ENCODE measurements around the gene KYAT1.
"Not testable (repeated sequence)": the region's sequence is repeated elsewhere in the genome, so short reads cannot be mapped to it uniquely, and the experiment has no call there.

The KYAT1 gene

DNA sequence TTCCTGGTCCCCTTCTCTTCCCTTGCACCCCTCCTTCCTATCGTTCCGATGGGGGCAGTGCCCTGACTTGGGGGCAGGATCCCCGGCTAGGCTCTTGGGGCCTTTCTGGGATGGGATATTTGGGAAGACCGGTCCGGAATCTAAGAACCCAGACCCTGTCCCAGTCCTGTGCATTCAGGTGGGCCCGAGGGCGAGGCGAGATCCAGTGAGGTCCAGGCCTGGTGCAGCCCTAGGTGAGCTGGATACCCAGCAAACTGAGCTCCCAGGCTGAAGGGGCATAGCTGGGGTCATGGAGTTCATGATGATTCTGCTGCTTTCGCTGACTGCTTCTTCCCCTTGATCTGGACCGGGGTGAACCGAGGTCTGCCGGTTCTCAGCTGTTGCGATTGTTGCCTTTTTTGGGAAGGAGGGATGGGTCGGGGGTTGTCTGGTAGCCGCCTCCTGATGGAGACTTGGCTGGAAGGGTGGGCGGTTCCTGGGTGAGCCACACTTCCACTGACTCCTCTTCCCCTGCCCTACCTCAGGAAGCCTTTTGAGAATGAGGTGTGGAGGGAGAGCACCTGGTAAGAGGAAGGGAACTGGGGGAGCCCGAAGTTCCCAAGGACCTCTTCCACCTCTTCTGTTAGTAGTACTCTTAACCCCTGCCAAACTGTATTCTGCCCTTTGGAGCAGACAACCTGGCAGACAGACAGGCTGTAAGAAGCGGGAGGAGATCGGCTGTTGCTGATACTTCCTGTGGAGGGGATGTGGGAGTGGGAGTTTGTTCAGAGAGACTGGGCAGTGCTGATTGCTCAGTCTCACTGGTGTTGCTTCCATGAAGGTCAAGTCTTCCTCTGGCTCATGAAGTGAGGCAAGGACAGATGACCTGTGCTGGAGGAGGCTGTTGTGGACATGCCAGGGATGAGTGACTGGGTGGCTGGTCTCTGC lies 1.2 kb upstream of the KYAT1 start:
- TF ChIP-seq, protein P1, sequence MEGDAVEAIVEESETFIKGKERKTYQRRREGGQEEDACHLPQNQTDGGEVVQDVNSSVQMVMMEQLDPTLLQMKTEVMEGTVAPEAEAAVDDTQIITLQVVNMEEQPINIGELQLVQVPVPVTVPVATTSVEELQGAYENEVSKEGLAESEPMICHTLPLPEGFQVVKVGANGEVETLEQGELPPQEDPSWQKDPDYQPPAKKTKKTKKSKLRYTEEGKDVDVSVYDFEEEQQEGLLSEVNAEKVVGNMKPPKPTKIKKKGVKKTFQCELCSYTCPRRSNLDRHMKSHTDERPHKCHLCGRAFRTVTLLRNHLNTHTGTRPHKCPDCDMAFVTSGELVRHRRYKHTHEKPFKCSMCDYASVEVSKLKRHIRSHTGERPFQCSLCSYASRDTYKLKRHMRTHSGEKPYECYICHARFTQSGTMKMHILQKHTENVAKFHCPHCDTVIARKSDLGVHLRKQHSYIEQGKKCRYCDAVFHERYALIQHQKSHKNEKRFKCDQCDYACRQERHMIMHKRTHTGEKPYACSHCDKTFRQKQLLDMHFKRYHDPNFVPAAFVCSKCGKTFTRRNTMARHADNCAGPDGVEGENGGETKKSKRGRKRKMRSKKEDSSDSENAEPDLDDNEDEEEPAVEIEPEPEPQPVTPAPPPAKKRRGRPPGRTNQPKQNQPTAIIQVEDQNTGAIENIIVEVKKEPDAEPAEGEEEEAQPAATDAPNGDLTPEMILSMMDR (IDR thresholded peaks at IDR 0.05; ENCODE audit: control extremely low read depth, extremely low read depth, low read depth, missing control alignments), result no peak
- ChIA-PET CTCF (interaction anchor here (1.3 to 2.2 kb wide), 2 partner anchors 65 to 542 kb away, joined by 3 to 4 read pairs; no protein-coding TSS in a partner anchor), POLR2A (no interaction called here)
- DNase-seq (ENCODE audit: extremely low spot score), result no peak

DNA sequence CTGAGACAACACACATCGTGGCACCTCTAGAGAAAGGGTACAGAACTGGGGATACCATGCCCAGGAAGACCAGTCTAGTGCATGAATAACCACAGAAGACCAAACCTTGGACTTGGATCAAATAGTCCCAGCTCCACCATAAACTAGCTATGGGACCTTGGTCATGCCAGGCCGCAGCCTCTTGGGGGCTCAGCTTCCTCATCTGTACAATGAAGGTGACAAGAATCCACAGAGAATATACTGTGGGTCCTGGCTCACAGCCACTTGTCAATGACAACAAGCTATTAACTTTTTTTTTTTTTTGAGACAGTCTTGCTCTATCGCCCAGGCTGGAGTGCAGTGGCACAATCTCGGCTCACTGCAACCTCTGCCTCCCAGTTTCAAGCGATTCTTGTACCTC lies 3.9 kb downstream of the KYAT1 start:
- ChIA-PET POLR2A (no interaction called here), CTCF (interaction anchor here (1.8 to 6.2 kb wide), 3 partner anchors 15 to 59 kb away, joined by 7 to 50 read pairs (median 15); partner anchors contain the start of gene ENDOG)
- DNase-seq (ENCODE audit: extremely low spot score), result no peak

DNA sequence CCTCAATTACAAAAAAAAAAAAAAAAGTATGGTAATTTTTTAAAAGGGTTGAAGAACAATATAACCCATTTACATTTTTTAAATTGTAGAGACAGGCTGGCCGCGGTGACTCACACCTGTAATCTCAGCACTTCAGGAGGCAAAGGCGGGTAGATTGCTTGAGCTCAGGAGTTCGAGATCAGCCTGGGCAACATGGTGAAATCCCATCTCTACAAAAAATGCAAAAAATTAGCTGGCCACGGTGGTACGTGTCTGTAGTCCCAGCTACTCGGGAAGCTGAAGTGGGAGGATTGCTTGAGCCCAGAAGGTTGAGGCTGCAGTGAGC lies 10.8 kb downstream of the KYAT1 start:
- ChIA-PET CTCF (interaction anchor here (1.4 to 1.8 kb wide), 2 partner anchors 9 to 58 kb away, joined by 5 to 9 read pairs; no protein-coding TSS in a partner anchor), POLR2A (interaction anchor here (0.5 kb wide), 1 partner anchor 22 kb away, joined by 3 read pairs; no protein-coding TSS in a partner anchor)
- not testable (repeated sequence) for DNase-seq (ENCODE audit: extremely low spot score)

More for the DNA sequence above, 3.9 kb downstream of the KYAT1 start:
- TF ChIP-seq, protein P1 (IDR thresholded peaks at IDR 0.05; ENCODE audit: control extremely low read depth, extremely low read depth, low read depth, missing control alignments), result no peak

DNA sequence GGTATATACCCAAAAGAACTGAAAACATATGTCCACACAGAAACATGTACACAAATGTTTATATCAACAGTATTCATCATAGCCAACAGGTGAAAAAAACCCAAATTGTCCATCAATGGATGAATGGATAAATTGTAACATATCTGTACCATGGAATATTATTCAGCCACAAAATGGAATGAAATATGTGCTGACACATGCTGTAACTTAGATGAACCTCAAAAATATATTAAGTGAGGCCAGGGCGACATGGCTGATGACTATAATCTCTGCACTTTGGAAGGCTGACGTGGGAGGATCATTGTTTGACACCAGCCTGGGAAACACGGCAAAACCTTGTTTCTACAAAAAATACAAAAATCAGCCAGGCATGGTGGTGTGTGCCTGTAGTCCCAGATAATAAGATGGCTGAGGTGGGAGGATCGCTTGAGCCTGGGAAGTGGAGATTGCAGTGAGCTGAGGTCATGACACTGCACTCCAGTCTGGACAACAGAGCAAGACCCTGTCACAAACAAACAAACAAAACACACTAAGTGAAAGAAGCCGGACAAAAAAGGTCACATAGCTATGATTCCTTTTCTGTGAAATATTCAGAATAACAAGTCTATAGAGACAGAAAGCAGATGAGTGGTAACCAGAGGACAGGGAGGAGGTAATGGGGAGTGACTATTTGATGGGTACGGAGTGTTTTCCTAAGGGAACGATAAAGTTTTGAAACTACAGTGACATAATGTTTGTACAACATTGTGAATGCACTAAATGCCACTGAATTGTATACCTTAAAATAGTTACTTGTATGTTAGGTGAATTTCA lies 11.4 kb downstream of the KYAT1 start:
- TF ChIP-seq, protein P1 (IDR thresholded peaks at IDR 0.05; ENCODE audit: control extremely low read depth, extremely low read depth, low read depth, missing control alignments), result no peak
- POLR2A ChIA-PET, result no interaction called here
- CTCF ChIA-PET, result interaction anchor here (1.4 to 1.8 kb wide), 2 partner anchors 9 to 58 kb away, joined by 5 to 9 read pairs; no protein-coding TSS in a partner anchor
- no peak for DNase-seq (ENCODE audit: extremely low spot score)

DNA sequence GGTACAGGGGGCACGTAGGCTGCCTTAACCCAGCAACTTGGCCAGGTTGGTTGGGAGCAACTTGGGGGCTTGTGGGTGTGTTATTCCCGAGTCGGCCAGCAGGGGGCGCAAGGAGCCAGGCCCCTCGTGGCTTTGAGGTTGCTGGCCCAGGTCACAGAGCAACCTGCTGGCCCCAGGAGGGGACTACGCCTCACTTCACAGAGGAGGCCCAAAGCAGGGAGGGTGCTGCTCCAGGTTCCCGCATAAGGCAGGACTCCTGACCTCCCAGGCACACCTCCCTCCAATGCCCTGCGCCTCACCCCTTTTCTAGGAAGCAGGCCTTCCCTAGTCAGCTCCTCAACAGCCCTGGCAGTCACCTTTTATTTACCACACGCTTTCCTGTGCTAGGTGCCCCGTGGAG lies 18.1 kb downstream of the KYAT1 start:
- DNase-seq (ENCODE audit: extremely low spot score), result peak; percentile 89
- TF ChIP-seq, protein P1 (IDR thresholded peaks at IDR 0.05; ENCODE audit: control extremely low read depth, extremely low read depth, low read depth, missing control alignments), result peak; percentile 97
- ChIA-PET CTCF (interaction anchor here (0.8 to 5.7 kb wide), 8 partner anchors 12 to 95 kb away, joined by 3 to 67 read pairs (median 8); partner anchors contain the start of gene SPOUT1), POLR2A (interaction anchor here (0.6 kb wide), 1 partner anchor 105 kb away, joined by 3 read pairs; no protein-coding TSS in a partner anchor)

DNA sequence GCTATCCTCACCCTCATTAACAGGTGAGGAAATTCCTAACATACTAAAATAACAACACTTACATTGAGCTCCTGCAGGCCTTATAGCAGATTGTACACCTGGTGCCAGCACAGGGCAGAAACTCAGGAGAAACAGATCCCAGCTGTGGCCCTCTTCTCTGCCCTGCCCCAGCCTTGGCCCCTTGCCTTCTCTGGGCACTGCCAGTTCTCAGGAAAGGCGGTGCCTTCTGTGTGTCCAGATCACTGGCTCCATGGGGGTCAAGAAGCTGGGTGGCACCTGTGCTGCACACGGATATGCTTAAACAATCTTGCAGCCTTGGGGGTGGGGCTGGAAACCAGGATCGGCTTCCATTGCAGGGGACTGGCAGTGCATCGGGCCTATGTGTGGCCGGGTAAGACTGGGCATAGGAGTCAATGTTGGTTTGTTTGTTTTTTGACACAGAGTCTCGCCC lies 19.3 kb downstream of the KYAT1 start:
- POLR2A ChIA-PET, result interaction anchor here (0.6 kb wide), 1 partner anchor 51 kb away, joined by 12 read pairs; no protein-coding TSS in a partner anchor
- TF ChIP-seq, protein P1 (IDR thresholded peaks at IDR 0.05; ENCODE audit: control extremely low read depth, extremely low read depth, low read depth, missing control alignments), result no peak
- CTCF ChIA-PET, result interaction anchor here (0.8 to 5.7 kb wide), 12 partner anchors 8 to 162 kb away, joined by 3 to 67 read pairs (median 3); no protein-coding TSS in a partner anchor
- DNase-seq (ENCODE audit: extremely low spot score), result no peak
